B cell (primary cell): ENCODE results near the gene LONRF2. TPM values are rescaled to one million over a fixed set of nuclear protein-coding genes. Genes with fewer than 3 reads are reported as not detected.

Experiments
- ATAC-seq: fragments of 200-7000 bp; cut with Tn5 transposase; one replicate; pipeline ENCODE4 v1.10.0; 2021; ENCODE audit warnings: low read depth, mild to moderate bottlenecking, moderate number of reproducible peaks, moderate library complexity
- CTCF ChIA-PET: fragments of 350-600 bp; sonication (Branson Sonifier 250); formaldehyde crosslinking; loops from one replicate; lab custom pipeline; 2021; ENCODE audit warnings: antibody characterized with exemption, inconsistent platforms; lab: Charles Lee
- POLR2A ChIA-PET: fragments of 350-600 bp; sonication (Branson Sonifier 250); formaldehyde crosslinking; loops from one replicate; lab custom pipeline; 2021; ENCODE audit warnings: antibody characterized with exemption; lab: Charles Lee
- DNase-seq: peaks from one replicate; pipeline ENCODE4 v3.0.0; 2013
- H2AFZ ChIP-seq: 2 replicates; pipeline ENCODE4 v1.6.1; 2012; ENCODE audit warnings: mild to moderate bottlenecking, low read depth, low read length; ENCODE audit not compliant: insufficient read depth, poor library complexity, severe bottlenecking
- H3K27ac ChIP-seq, 2 donors: 1 replicate in 1 of 2; 2 replicates in 1 of 2; pipeline ENCODE4 v1.5.1; 2012 to 2013; ENCODE audit warnings: low read length in 2 of 2, mild to moderate bottlenecking in 2 of 2, moderate library complexity in 1 of 2
- H3K27me3 ChIP-seq, 4 experiments: fragments of 200-600 bp in 1 of 4; sonication (generic) in 1 of 4; replicated peaks in 1 of 4; 1 replicate in 2 of 4; 2 replicates in 2 of 4; pipeline versions ENCODE4 v1.6.1 to v1.7.0; 2013 to 2016; ENCODE audit warnings: low read length in 3 of 4, mild to moderate bottlenecking in 2 of 4, mixed read lengths in 1 of 4, moderate library complexity in 1 of 4; ENCODE audit not compliant: insufficient read depth in 4 of 4, control insufficient read depth in 3 of 4; ENCODE audit errors: control extremely low read depth in 1 of 4
- H3K36me3 ChIP-seq, 2 experiments: replicated peaks in 1 of 2; 1 replicate in 1 of 2; 2 replicates in 1 of 2; pipeline versions ENCODE4 v1.6.1 to v1.7.1; 2013; ENCODE audit warnings: low read length in 1 of 2; ENCODE audit not compliant: insufficient read depth in 2 of 2, control insufficient read depth in 1 of 2; ENCODE audit errors: control extremely low read depth in 1 of 2, extremely low read depth in 1 of 2
- H3K4me1 ChIP-seq, 2 donors: fragments of 200-600 bp in 1 of 2; sonication (generic) in 1 of 2; 1 replicate in 1 of 2; 2 replicates in 1 of 2; pipeline versions ENCODE4 v1.5.1 to v1.6.1; 2013 to 2017; ENCODE audit warnings: low read length in 2 of 2; ENCODE audit not compliant: control insufficient read depth in 2 of 2, insufficient read depth in 2 of 2
- H3K4me2 ChIP-seq: replicated peaks from 2 replicates; pipeline ENCODE3; 2012; ENCODE audit warnings: mild to moderate bottlenecking, low read depth, low read length; ENCODE audit not compliant: poor library complexity, severe bottlenecking
- H3K4me3 ChIP-seq, 5 experiments: fragments of 200-600 bp in 1 of 5; sonication (generic) in 1 of 5; 1 replicate in 3 of 5; 2 replicates in 2 of 5; pipeline versions ENCODE4 v1.5.1 to v1.7.0; 2011 to 2016; ENCODE audit warnings: low read length in 4 of 5, mild to moderate bottlenecking in 4 of 5, low read depth in 2 of 5, control low read depth in 1 of 5, moderate library complexity in 1 of 5; ENCODE audit not compliant: insufficient read depth in 1 of 5; ENCODE audit errors: control extremely low read depth in 1 of 5, extremely low read depth in 1 of 5
- H3K79me2 ChIP-seq: fragments of 200-600 bp; sonication (generic); one replicate; pipeline ENCODE4 v1.6.0; 2016; ENCODE audit warnings: low read length; ENCODE audit not compliant: control insufficient read depth, insufficient read depth
- H3K9ac ChIP-seq: fragments of 200-600 bp; sonication (generic); 2 replicates; pipeline ENCODE4 v1.6.1; 2017; ENCODE audit warnings: mild to moderate bottlenecking, low read length, moderate library complexity
- H3K9me3 ChIP-seq, 3 donors: one replicate each; pipeline versions ENCODE4 v1.6.1 to v1.7.1; 2013; ENCODE audit warnings: low read length in 2 of 3; ENCODE audit not compliant: control insufficient read depth in 2 of 3, insufficient read depth in 1 of 3; ENCODE audit errors: control extremely low read depth in 1 of 3
- H4K20me1 ChIP-seq: 2 replicates; pipeline ENCODE4 v1.6.0; 2012; ENCODE audit warnings: mild to moderate bottlenecking, low read length; ENCODE audit not compliant: insufficient read depth, control insufficient read depth, poor library complexity, severe bottlenecking
- H3K27ac Mint-ChIP-seq: one replicate; pipeline ENCODE4 v1.8.0; 2021; ENCODE audit warnings: mixed read lengths
- H3K27me3 Mint-ChIP-seq: one replicate; pipeline ENCODE4 v1.8.0; 2021; ENCODE audit warnings: mixed read lengths
- H3K4me1 Mint-ChIP-seq: one replicate; pipeline ENCODE4 v1.8.0; 2021; ENCODE audit warnings: mixed read lengths
- H3K4me3 Mint-ChIP-seq: one replicate; pipeline ENCODE4 v1.8.0; 2021; ENCODE audit warnings: mixed read lengths
- H3K9me3 Mint-ChIP-seq: one replicate; pipeline ENCODE4 v1.8.0; 2022; ENCODE audit warnings: mixed read lengths; ENCODE audit not compliant: insufficient read depth
- CTCF ChIP-seq: fragments of 200-600 bp; IDR thresholded peaks from one replicate; pipeline ENCODE4 v1.8.0; 2022; ENCODE audit warnings: antibody characterized with exemption, mild to moderate bottlenecking
- EZH2 ChIP-seq: IDR thresholded peaks from 2 replicates; pipeline ENCODE4 v1.6.1; 2012; ENCODE audit warnings: borderline replicate concordance, low read depth, mild to moderate bottlenecking, moderate library complexity, low read length; ENCODE audit not compliant: insufficient read depth, poor library complexity, severe bottlenecking
- WGBS: methylation state at CpG from one replicate; pipeline ENCODE4 v1.1.5; 2013; ENCODE audit warnings: missing lambda C conversion rate; ENCODE audit not compliant: insufficient coverage; 5-methylcytosine and 5-hydroxymethylcytosine counted together
- intact Hi-C: fragments of 100-400 bp; cut with micrococcal nuclease; formaldehyde crosslinking; loops from one replicate; pipeline ENCODE4 v1.10.0; 2022
- polyA plus RNA-seq: library from polyadenylated mRNA; depleted of rRNA; stranded (reverse); fragments of >200 nt; gene quantifications from 2 replicates; pipeline ENCODE4 v1.2.3, GENCODE V29; 2012
- total RNA-seq, 2 donors: library from RNA; stranded (reverse); fragments of 120-200 nt in 1 of 2; gene quantifications; 1 replicate in 1 of 2; 2 replicates in 1 of 2; pipeline versions ENCODE4 v1.2.3 to v1.2.4, GENCODE V29; 2013 to 2022

LONRF2 gene
- total and polyA plus RNA-seq, 2 donors (not counting 1 experiment from before 2014, with no cell fraction given), result 0.32 TPM; not detected in 1

- Mint-ChIP-seq H3K9me3 (no peaks in the 10 kb centered on the region), H3K4me3 (no peak overlapping the region), H3K27ac (no peak overlapping the region), H3K27me3 (peaks cover 29% of the 10 kb centered on the region), H3K4me1 (no peaks in the 10 kb centered on the region)
- H3K4me1 ChIP-seq, result no peaks in the 10 kb centered on the region
- peaks cover 0 to 12% (median 2%) of the 10 kb centered on the region in 4 experiments for H3K27me3 ChIP-seq
- H3K9ac ChIP-seq, result no peak overlapping the region
- no peak overlapping the region for H2AFZ ChIP-seq
- no peaks in the 10 kb centered on the region for H3K79me2 ChIP-seq
- ATAC-seq (no peak), DNase-seq (no peak)
- TF ChIP-seq EZH2 (no peak), CTCF (no peak)
- no peak overlapping the region for H3K4me3 ChIP-seq
- intact Hi-C loops, result no loop called here
- CTCF ChIA-PET, result interaction anchor here (1.0 kb wide), 1 partner anchor 23 kb away, joined by 4 read pairs; no protein-coding TSS in a partner anchor
- H3K4me2 ChIP-seq, result no peak overlapping the region
- no peaks in the 10 kb centered on the region for H3K9me3 ChIP-seq
- H3K36me3 ChIP-seq, result no peaks in the 10 kb centered on the region
- POLR2A ChIA-PET, result no interaction called here
- no peaks in the 10 kb centered on the region for H4K20me1 ChIP-seq
- no peak overlapping the region for H3K27ac ChIP-seq
- WGBS, result 100% methylated on average over 1 of the region's 6 CpGs
Measured at GRCh38 chr2:100285691-100286090, 36.6 kb downstream of the LONRF2 start.

- intact Hi-C loops, result no loop called here
- H3K9ac ChIP-seq, result no peak overlapping the region
- CTCF ChIA-PET, result no interaction called here
- peaks cover 0 to 12% (median 3%) of the 10 kb centered on the region in 4 experiments for H3K27me3 ChIP-seq
- H4K20me1 ChIP-seq, result no peaks in the 10 kb centered on the region
- TF ChIP-seq EZH2, result no peak
- no peak for TF ChIP-seq CTCF
- Mint-ChIP-seq H3K27ac (no peak overlapping the region), H3K9me3 (no peaks in the 10 kb centered on the region), H3K4me1 (no peaks in the 10 kb centered on the region), H3K4me3 (no peak overlapping the region), H3K27me3 (peaks cover 35% of the 10 kb centered on the region)
- no peak overlapping the region for H2AFZ ChIP-seq
- no peaks in the 10 kb centered on the region for H3K9me3 ChIP-seq
- no peak overlapping the region for H3K4me2 ChIP-seq
- no peak overlapping the region for H3K27ac ChIP-seq
- POLR2A ChIA-PET, result no interaction called here
- H3K36me3 ChIP-seq, result no peaks in the 10 kb centered on the region
- no CpG with 5 or more reads among the region's 3 CpGs for WGBS
- no peaks in the 10 kb centered on the region for H3K4me1 ChIP-seq
- no peaks in the 10 kb centered on the region for H3K79me2 ChIP-seq
- DNase-seq (no peak), ATAC-seq (no peak)
- no peak overlapping the region for H3K4me3 ChIP-seq
Measured at GRCh38 chr2:100285011-100285410, 37.3 kb downstream of the LONRF2 start.
